ENCODE measurements around the gene CD81. TPM values are rescaled to one million over a fixed set of nuclear protein-coding genes. Genes with fewer than 3 reads are reported as not detected.

Gene CD81
- total RNA-seq, 1 donor from 2014 or later, result 212 TPM

- no peak for DNase-seq (ENCODE audit: low read depth in 2 of 2)
Observed at GRCh38 chr11:2402890-2403645, 26.0 kb downstream of the CD81 start.

GRCh38 chr11:2404735-2405196, 27.7 kb downstream of the CD81 start:
- no peak for DNase-seq (ENCODE audit: low read depth in 2 of 2)

- no peak for DNase-seq (ENCODE audit: low read depth in 2 of 2)
Observed at GRCh38 chr11:2406451-2406850, 29.3 kb downstream of the CD81 start.

GRCh38 chr11:2406878-2407410, 29.8 kb downstream of the CD81 start:
- no peak for DNase-seq (ENCODE audit: low read depth in 2 of 2)

- DNase-seq (ENCODE audit: low read depth in 2 of 2), result no peak
Observed at GRCh38 chr11:2408671-2409070, 31.6 kb downstream of the CD81 start.

DNA sequence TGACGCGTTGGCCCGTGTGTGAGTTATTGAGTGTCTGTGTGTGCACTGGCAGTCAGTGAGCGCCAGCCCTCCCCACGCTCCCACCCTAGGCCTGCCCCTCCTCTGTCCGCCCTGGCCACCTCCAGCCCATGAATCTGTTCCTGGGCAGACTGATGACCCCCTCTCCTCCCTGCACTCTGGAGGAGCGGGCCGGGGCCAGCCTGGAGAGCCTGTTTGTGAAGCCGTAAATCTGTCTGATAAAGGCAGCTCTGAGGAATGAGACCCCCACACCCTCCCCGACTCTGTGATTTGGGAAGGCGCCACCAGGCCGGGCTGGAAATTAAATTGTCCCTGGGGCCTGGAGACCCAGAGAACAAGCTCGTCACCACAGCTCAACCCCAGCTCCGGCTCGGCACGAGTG, 32.0 kb downstream of the CD81 start:
- no peak for DNase-seq (ENCODE audit: low read depth in 2 of 2)

GRCh38 chr11:2409611-2410468, 32.7 kb downstream of the CD81 start:
- no peak for DNase-seq (ENCODE audit: low read depth in 2 of 2)

DNA sequence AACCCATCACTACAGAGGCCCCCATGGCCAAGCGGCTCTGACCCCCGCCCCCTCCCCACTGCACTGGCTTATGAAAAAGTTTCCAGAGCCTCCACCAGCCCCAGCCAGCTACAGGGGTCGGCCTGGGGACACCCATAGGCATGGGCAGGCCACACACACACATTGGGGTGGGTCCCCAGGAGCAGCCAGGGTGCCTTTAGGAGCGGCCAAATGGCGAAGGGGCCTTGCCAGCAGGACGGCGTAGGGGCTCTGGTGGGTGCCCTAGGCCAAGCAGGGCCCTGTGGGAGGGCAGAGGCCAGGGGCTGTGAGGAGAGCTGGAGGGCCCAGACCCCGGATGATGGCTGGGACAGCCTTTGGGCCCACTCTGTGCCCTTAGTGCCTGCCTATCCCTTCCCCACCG, 33.5 kb downstream of the CD81 start:
- no peak for DNase-seq (ENCODE audit: low read depth in 2 of 2)

- DNase-seq (ENCODE audit: low read depth in 2 of 2), result no peak
Observed at GRCh38 chr11:2411446-2412305, 34.6 kb downstream of the CD81 start.

- DNase-seq (ENCODE audit: low read depth in 2 of 2), result no peak
Observed at GRCh38 chr11:2412323-2412722, 35.2 kb downstream of the CD81 start.

- no peak for DNase-seq (ENCODE audit: low read depth in 2 of 2)
Observed at GRCh38 chr11:2413742-2414579, 36.9 kb downstream of the CD81 start.

DNA sequence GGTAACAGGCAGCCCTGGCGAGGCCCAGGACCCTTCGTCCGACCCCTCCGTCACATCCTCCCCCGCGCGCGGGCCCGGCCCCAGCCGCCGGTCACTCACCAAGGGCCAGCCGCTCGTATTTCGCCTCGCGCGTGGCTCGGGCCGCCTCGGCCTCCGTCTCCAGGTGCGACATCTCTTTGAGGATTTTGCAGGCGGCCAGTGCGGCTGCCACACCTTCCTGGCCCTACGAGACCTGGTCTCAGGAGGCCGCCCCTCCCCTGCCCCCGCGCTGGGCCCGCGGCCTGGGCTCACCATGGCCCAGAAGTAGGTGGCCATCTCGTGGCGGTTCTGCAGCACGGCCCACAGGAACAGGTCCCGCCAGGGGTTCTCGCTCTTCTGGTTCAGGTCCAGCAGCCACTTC, 37.5 kb downstream of the CD81 start:
- DNase-seq (ENCODE audit: low read depth in 2 of 2), result no peak

DNA sequence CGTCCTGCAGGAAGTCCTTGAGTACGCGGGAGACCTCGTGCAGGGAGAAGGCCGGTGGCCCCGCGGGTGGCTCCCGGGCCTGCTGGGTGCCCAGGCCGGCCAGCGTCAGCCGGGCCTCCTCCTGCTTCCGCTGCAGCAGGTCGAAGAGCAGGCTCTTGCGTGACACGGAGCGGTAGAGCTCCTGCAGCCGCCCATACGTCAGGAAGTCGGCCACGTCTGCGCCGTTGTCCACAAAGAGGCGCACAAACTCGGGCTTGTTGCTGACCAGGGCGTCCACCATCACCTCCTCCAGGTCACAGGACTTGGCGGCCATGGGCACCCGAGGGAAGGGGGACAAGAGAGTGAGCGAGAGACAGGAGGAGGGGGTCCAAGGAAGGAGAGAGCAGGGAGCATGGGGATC, 38.1 kb downstream of the CD81 start:
- DNase-seq (ENCODE audit: low read depth in 2 of 2), result no peak

GRCh38 chr11:2415601-2416380, 38.7 kb downstream of the CD81 start:
- no peak for DNase-seq (ENCODE audit: low read depth in 2 of 2)

GRCh38 chr11:2416765-2417164, 39.7 kb downstream of the CD81 start:
- no peak for DNase-seq (ENCODE audit: low read depth in 2 of 2)

DNA sequence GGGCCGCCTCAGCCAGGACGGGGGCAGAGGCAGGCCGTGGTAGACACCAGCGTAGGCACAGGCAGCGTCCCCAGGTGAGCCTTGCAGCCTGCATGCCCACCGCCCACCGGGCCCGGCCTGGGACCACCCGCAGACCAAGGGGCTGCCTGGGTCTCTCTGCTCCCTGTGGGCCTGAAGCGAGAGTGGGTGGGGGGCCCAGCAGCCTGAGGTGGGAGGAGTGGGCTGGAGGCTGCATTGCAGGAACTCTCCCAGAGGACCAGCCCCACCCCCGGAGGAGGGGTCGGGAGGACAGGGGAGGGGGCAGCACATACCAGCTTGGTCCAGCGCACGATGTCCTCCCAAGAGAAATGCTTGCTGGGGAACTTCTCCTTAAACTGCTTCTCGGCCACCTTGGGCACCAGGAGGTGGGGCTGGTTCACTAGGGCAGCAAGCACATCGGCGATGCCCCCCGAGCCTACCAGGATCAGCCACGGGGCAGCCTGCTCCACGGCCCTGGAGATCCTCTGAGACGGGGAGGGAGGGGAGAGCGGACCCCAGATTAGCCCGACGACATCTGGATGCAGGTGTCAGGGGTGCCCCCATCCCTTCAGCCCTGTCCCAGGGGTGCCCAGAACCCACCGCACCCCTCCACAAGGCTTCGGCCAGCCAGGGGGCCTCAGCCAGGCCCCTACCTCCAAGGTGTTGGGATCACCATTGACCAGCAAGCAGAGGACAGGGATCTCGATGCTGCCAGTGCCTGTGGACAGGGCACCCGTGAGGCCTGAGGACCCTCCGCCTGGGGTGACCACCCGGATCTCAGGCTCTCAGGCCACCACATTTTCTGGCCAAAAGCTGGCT, 41.0 kb downstream of the CD81 start:
- DNase-seq (ENCODE audit: low read depth in 2 of 2), result no peak

DNA sequence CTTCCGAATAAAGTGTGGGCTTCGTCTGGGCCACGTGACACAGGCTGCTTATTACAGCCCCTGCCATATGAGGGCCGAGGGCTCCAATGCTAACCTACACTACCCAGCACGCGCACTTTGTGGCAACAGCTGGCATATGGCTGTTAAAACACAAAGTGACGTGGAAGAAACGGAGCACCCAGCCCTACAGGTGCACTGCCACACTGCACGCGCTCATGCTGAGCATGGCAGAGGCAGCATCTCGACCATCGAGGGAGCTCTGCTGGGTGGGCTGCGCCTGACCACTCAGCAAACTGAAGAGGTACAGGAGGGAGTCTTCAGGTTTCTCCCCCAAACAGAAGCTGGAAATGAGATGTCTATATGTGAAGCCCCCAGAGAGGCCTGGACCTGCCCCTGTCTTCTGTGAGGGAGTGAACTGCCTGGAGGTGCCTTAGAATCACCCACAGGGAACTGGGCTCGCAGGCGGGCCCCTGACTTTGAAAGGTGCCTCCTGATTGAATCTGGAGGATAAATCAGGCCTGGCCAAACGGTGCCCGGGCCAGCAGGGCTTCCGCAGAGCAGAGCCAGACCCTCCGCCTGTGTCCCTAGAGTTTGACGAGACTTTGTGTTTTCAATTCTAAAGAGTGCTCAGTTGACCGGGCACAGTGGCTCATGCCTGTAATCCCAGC, 41.7 kb downstream of the CD81 start:
- DNase-seq (ENCODE audit: low read depth in 2 of 2), result no peak
